ENCODE results near the gene ANOS1.

ANOS1 gene

DNA sequence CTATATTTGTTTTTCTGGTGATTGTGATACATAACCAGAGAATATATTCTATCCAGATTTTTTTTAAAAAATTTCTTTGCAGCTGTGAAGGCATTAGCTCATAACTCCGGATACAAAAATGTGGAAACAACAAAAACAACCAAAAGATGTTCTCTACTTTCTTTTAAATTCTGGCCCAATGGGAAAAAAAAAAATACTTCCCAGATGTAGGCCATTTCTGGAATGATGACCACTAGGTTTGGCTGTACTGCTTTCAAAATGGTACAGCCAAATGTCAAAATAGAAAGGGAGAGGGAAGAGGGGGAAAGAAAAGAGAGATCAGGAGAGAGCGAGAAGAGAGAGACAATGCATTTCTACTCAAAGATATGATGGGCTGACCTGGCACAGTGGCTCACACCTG, 14.6 kb downstream of the ANOS1 start:
- no peak for DNase-seq

DNA sequence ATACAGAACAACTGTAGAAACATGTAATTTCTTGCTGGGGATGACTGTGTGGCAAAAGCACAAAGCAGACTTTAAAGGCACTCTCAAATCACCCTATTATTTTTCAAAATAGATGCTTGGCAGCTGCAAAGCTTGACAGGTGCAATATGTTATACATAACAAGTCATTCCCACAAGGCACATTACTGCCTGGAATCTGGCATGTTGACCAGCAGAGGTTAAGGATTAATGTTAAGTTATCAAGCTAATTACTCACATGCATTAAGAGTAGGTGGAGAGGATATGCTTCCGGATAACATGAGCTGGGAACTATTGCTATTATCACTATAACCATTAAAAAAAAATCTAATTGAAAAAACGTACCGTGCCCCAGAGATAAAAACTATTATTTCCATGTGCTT, 17.8 kb downstream of the ANOS1 start:
- no peak for DNase-seq

DNA sequence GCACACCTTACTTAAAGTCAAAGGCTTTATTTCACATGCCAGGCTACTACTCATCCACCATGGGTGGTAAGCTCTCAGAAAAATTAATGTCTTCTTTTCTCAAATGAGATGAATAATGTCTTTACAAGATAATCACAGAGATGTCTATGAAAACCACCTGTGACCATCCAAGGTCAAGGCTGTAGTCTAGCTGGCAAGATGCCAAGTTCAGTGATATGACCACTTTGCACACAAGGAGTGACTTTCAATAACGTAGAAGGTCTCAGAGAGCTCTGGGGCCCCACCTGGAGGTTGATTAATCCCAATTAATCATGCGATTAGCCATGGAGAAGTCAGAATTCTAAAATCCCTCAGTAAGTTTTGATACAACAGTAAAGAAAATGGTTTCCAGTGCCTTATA, 20.5 kb downstream of the ANOS1 start:
- no peak for DNase-seq

DNA sequence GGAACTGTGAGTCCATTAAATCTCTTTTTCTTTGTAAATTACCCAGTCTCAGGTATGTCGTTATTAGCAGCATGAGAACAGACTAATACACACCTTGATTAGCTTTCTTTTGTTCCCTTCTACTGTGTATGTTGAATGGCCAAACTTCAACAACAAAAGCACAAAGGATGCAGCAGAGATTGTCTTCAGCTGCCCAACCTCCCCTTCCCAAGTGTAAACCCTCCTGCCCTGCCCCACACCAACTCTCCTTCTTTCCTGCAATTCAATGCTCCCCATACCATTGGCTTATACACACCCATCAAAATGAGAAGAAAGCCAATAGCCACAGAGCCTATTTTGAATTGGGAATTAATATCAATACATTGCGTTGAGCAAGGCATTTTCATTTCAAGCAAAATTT, 27.8 kb downstream of the ANOS1 start:
- DNase-seq: no peak

DNA sequence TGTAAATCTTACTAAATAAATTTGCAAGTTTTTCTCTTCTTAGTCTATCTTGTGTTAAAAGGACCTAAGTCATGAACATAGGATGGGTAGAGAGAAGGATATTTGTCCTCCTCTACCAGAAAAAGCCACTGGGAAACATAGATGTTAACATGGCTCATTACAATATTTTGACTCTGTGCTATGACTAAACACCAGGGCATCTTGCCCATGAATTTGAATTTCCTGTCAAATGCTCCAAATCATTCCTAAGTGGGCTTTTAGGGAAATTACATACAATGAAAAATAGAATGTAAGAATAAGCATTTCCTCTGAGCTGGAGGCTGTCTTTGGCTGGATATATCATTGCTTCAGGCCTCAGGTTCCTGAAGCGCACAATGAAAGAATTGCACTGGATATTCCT, 39.1 kb downstream of the ANOS1 start:
- DNase-seq: no peak

DNA sequence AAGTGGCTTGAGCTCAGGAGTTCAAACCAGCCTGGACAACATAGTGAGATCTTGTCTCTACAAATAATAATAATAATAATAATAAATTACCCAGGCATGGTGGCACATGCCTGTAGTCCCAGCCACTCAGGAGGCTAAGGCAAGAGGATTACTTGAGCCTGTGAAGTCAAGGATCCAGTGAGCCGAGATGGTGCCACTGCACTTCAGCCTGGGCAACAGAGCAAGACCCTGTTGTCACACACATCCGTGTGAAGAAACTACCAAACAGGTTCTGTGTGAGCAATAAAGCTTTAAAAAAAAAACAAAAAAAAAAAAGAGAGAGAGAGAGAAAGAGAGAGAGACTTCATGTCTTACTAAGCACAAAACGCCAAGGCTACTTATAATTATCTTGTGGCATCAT, 42.5 kb downstream of the ANOS1 start:
- DNase-seq: no peak

DNA sequence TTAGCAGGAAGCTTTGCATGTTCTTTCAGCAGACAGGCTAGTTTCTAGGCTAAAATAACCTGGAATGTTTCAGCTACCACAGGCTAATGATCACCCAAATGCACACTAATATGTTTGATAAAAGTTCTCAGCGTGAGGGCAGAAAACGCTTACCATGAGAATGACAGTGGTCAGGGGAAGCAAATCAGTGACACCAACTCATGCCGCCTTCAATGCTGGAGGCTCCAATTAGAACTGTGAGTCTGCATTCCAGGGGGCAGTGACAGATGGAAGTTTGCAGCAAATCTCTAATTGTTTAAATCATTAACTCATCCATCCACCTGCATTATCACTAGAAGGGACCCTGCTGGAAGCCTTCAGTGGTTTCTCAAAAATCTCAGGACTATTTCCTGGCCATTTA, 43.2 kb downstream of the ANOS1 start:
- DNase-seq: no peak

DNA sequence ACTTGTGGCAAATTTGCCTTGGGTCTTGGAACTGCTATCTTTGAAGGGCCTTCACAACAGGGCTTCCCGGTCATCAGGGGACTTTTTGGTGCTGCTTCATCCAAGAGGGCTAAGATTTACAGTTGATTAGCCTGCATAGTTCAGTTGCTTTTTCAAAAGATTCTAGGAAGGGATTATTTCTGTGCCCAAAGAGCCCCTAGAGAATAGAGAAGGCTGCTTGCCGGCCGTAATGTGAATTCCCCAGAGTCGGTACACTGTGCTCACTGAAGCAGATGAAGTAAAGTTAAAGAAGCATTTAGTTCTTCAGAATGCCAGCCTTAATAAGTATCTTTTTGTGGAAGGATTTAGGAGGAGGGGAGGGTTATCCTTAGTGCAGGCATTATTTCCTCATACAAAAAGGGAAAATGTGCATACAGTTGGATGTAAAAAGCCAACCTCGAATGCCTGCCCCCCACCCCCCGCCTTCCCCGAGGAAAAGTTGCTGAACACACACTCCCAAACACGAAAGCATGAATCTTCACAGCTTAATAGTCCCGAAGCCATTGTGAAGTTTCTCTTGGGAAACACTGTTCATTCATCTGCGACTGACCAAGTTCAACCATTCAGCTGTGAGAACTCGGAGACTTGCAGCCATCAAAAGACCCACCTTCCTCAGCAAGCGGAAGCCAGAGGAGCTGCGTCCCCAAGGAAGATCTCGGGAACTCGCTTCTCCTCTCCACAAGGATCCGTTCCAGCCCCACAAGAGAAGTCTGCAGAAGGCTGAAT, 47.6 kb downstream of the ANOS1 start:
- no peak for DNase-seq

DNA sequence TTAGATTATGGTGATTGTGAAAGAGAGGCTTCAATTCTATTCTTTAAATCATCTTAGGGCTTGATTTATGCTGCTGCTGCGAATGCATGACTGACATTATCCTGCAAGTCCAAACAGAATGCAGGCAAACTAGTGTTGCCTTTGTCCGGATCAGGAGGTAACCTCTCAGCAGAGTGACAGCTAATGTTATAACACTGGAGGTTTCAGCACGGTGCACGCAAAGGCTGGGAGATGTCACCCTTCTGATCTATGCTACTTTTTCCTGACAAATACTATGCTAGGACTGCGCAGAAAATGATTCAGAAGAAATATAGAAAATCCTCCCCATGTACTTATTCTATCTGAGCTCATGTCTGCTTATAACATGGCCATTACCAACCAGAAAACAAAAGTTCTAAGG, 48.2 kb downstream of the ANOS1 start:
- DNase-seq: no peak

DNA sequence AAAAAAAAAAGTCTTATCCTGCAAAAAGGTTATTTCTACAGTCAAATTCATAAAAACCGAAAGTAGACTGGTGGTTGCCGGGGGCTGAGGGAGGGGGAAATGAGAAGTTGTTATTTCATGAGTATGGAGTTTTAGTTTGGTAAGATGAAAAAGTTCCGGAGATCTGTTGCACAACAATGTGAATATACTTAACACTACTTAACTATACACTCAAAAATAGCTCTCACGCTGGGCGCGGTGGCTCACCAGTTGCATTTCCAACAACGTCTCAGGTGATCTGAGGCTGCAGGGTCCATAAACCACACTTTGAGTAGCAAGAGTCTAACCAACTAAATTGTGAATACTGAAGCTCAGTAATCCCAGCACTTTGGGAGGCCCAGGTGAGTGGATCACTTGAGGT, 52.4 kb downstream of the ANOS1 start:
- no peak for DNase-seq

DNA sequence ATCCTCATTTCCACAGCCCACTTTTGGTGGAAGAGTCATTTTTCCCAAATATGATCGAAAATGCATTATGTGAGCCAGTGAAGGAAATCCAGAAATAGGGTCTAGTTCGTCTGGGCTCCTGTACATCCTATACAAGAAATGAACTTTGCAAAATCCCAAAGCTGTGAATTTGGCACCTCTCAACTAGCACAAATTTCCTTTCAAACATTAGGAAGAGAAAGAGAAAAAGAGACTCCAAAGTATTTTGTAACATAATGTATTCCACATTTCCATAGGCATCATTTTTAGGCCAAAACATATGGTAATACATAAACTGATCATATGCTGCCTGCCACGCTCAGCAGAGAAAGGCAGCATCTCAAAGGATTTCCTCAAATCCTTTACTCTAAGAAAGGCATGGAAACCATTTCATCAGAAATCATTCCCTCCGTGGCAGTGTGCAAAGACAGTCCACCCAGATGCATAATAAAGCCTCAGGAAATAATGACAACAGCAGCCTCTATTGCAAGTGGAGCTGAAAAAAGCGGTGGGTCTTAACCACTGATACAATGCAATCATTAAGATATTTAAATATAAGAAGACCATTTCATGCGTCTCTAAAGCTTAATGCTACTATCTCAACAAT, 56.8 kb downstream of the ANOS1 start:
- DNase-seq: no peak

DNA sequence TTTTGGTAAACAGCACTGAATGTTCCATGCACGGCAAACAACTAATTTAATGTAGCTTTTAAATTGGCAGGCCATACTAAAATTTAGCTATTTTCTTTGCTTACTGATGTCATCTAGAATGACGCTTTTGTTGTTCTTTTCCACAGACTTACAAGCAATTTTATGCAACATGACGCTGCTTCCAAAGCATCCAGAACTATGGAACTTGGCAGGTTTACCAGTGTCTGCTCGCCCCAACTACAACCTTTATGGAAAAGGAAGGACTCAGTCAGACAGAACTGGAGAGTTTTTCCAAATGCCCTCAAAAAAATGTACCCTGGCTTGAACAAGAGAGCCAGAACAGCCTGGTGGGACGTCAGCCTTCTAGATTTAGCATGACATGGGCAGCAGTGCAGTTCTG, 58.7 kb downstream of the ANOS1 start:
- DNase-seq: no peak

DNA sequence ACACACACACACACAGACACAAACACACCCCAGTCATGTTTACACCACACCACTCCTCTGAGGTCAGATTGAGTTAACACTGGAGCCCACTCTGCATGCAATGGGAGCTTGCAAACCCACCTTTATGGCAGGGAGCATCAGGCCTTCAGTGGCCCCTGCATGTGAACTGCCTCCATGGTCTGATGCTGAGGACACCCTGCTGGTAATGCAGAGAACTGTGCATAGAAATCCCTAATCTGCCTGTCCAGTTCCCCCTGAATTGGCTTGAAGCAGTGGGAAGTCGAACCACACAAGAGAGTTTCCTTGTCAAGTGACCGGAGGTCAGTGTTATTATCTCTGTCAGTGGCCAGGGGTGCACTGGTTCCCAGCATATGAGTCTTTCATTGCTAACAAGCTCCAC, 59.8 kb downstream of the ANOS1 start:
- no peak for DNase-seq

DNA sequence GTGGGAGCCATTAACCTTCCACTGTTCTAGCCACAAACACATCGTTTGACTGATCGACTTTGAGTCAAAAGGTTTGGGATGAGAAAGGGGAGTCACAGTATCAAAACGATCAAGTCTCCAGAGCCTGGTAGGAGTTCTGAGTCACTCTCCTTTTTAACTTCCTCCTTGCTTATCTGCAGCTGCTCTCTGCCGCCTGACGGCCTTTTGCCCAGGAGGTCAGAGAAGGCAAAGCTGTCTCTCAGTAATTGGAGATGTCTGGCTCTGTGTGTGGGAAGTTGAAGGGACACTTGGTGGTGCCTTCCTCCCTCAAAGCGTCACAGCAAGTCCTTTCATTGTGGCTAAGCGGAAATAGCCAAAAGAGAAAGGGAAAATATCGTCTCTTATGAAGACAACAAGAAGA, 63.1 kb downstream of the ANOS1 start:
- DNase-seq: no peak

DNA sequence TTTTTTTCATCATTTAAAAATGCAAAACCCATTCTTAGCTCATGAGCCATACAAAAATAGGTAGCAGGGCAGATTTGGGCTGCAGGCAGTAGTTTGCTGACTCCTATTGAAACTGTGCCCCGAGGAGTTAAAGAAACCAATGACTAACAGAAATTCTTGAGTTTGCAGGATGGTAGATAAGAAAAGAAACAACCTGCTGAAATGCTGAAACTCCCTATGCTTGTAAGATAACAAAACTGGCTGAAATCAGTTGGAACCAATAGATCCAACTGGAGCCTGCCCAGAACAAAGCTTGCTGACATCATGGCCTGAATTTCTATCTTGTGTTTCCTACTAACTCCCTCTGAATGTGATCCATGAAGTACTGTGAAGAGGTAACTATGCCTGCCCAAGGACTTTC, 68.6 kb downstream of the ANOS1 start:
- DNase-seq: no peak

DNA sequence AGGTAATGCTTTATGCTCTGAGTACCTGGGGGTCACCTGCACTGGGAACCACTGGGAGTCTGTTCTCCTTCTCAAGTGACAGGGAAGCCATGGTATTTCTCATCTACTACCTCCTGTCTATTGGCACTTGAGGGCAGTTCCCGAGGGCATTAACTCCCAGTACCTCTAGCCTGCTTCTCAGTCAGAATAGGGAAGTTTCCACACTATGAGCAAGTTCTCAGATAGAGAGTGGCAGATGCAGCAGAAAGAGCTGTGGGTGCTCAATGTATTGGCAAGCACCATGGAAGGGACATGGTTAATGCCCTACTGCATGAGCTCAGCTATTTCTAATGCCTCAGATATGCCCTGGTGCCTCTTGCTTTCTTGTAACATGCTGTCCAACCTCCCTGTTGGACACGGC, 74.1 kb downstream of the ANOS1 start:
- no peak for DNase-seq

DNA sequence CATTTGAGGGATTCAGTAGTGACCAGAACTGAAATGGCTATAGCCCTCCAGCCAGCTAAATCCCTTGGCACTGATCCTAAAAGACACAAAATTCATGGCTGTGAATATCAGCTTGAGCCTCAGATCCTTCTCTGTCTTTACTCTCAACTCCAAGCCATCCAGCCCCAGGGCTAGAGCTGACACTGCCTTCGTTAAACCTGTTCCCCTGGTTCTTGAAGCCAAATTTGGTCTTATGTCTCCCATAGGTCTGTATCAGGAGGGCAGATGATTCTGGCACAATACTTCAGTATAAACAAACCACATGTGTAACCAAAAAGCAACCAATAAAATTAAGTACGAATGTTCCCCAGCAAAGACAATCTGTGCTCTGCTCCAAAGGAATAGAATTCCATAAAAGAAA, 78.0 kb downstream of the ANOS1 start:
- DNase-seq: no peak

DNA sequence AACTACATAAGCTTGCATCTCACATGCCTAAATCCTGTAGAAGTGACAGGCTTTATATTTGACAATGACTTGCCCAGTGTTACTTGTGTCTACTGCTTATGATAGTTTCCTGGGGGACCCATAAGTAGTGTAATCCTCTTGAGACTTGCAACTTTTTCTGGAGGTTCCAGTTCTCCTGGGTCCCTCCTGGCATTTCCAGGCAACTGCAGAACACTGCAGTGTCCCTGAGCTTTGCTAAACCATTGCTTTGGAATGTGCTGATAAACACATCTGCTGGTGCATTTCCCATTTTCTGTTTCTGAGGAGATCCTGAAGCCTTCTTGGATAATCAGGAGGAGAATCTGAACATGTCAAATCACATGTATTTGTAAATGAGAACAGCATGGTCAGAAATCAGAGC, 82.0 kb downstream of the ANOS1 start:
- DNase-seq: no peak

DNA sequence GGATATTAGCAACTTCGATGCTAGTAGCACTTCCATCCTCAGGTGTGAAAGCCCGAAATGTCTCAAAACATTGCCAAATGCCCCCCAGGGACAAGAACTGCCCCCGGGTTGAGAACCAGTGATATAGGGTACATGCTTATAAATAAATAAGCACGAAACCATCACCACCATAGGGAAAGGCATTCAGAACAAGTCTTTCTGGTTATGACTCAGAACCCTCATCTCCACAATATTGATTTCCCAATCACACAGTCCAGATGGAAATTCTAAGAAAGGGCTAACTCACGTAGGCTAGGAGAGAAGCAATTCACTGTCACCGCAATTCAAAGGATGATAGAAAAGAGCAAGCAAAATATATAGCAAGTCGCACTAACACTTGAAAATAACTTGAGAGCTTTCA, 84.8 kb downstream of the ANOS1 start:
- no peak for DNase-seq

DNA sequence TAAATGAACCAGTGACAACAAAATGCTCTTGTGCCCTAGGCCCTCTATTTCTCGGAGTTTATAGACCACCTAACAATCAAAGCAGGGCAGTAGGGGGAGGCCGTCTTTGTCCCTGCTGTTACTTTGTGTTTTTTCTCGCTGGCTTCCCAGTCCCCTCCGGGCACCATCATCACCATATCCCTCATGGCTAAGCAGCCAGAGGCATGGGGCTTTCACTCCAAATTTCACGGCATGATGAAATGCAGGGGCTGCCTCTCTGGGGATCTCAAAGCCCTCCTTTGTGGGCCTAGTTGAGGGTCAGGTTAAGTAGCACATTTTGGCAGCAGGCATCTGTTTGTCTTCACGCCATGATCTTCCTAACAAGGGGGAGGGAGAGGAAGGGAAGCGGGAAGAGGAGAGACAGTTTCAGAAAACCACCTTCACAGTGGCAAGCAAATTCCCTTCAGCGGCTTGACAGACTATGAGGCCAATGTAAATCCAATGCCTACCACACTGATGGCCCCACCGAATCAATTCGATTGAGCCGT, 91.9 kb downstream of the ANOS1 start:
- DNase-seq: no peak

DNA sequence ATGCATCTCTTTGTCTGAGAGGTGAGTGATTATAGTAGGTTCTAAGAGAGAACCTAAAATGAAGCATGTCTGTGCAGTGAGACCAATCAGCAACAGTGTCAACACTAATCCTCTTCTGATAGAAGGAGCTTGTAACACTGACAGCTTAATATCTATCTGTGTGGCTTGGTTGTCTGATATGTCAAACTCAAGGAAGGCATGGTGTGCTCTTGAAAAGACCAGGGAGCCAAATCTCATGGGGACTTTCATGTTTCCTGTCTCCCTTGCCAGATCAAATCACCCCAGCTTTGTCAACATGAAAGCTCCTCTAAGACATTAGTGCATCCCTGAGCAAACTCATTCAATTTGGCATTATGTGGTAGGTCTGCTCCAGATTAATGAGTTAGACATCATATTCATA, 95.4 kb downstream of the ANOS1 start:
- DNase-seq: no peak

DNA sequence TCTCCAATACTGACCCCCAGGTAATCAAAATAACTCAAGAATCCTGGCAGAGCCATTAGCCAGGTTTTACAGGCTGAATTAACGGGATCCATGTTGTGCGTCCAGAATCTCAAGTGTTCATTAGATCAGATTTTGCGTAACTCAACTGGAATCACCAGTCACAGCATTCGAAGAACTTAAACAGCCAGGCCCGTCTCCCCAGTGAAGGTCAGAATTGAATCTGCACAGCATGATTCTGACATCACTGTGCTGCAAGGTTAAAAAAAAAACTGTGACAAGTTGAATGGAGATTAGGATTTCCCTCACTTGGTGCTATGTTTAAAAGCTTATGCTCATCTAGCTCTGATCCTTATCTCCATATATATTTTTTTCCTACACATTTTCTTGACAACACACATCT, 96.1 kb downstream of the ANOS1 start:
- DNase-seq: no peak

DNA sequence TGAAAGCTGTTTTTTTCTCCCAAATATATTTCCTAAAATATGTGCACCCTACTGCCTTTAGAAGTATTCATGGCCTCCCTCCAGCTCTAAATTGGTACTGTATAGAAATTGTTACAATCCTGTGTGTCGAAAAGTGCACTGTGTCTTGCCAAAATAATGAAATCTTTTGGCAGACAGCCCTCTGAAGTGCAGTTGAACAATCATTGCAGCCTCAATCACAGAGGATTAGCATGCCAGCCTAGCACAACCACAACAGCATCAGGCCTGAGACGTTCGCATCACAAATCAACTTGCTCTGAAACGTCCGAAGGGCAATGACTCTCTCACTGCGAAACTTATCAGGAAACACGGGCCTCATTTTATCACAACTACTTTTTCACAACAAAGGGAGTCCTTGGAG, 99.0 kb downstream of the ANOS1 start:
- DNase-seq: no peak

DNA sequence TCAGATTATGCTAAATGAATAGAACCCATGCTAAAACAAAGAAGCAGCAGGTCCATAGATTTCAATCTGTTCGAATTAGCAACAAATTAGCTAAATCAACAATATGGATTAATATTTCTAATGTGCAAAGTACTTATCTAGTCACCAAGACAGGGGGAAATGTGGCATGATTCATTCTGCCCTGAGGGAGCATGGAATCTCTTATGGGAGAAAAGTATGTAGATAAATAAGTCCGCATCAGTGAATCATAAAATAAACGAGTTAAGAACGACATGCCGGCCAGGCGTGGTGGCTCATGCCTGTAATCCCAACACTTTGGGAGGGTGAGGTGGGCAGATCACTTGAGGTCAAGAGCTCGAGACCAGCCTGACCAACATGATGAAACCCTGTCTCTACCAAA, 102.1 kb downstream of the ANOS1 start:
- DNase-seq: no peak

DNA sequence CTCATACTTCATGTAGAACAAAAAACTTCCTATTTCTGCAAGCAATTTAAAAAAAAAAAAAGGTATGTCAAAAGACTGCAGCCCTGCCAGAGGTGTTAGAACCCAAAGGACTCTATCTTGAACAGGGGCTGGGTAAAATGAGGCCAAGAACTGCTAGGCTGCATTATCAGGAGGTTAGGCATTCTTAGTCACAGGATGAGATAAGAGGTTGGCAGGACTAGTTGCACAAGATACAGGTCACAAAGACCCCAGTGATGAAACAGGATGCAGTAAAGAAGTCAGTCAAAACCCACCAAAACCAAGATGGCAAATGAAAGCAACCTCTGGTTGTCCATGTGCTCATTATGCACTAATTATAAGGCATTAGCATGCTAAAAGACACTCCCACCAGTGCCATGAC, 104.1 kb downstream of the ANOS1 start:
- no peak for DNase-seq
